ENCODE data around the gene PDCD10.

- TF ChIP-seq CTCF (IDR thresholded peaks at IDR 0.05) (no peak), POLR2A (IDR thresholded peaks at IDR 0.05) (no peak)
These were observed 26.6 kb upstream of the PDCD10 start for GRCh38 chr3:167761302-167761701.
